ENCODE results near the gene HDAC5.

DNA sequence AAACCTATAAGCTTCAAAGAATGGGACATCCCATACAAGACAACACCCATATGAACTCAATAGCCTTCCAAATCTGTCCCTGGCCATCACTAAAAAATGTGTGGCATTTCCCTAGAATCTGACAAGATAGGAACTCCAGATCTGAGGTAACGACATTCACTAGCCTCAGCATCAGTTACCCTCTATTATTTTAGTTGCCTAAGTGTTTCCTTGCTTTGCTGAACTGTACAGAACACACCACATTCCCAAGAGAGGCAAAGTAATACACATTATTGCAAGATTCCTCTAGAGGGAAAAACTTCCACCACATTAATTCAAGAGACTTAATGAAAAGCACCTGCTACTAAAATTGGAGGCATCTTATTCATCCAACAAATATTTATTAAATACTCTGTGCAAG lies 62.0 kb downstream of the HDAC5 start:
- no peak for TF ChIP-seq POLR2A (IDR thresholded peaks at IDR 0.05)
- TF ChIP-seq, protein P1, sequence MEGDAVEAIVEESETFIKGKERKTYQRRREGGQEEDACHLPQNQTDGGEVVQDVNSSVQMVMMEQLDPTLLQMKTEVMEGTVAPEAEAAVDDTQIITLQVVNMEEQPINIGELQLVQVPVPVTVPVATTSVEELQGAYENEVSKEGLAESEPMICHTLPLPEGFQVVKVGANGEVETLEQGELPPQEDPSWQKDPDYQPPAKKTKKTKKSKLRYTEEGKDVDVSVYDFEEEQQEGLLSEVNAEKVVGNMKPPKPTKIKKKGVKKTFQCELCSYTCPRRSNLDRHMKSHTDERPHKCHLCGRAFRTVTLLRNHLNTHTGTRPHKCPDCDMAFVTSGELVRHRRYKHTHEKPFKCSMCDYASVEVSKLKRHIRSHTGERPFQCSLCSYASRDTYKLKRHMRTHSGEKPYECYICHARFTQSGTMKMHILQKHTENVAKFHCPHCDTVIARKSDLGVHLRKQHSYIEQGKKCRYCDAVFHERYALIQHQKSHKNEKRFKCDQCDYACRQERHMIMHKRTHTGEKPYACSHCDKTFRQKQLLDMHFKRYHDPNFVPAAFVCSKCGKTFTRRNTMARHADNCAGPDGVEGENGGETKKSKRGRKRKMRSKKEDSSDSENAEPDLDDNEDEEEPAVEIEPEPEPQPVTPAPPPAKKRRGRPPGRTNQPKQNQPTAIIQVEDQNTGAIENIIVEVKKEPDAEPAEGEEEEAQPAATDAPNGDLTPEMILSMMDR (IDR thresholded peaks at IDR 0.05), result no peak

Data from body of pancreas (tissue), 4 donors.